Right cardiac atrium (tissue), 5 donors: ENCODE results near the gene TMEM272. TPM values are rescaled to one million over a fixed set of nuclear protein-coding genes. Genes with fewer than 3 reads are reported as not detected.
A peak's percentile ranks its signal among the peaks of the same experiment; 100 is the strongest.

Experiments used
- ATAC-seq, 2 donors: fragments of 200-7000 bp; cut with Tn5 transposase; one replicate each; pipeline versions ENCODE4 v1.8.0 to v1.9.1; 2020; ENCODE audit warnings: moderate library complexity in 2 of 2, mild to moderate bottlenecking in 1 of 2
- DNase-seq, 3 donors: peaks; one replicate each; pipeline ENCODE4 v3.0.0-alpha.2; 2020
- H3K27ac ChIP-seq: one replicate; pipeline ENCODE4 v1.5.1; 2013; ENCODE audit warnings: mild to moderate bottlenecking, low read length, control low read depth, moderate library complexity
- H3K27me3 ChIP-seq: one replicate; pipeline ENCODE4 v1.6.1; 2013; ENCODE audit not compliant: control insufficient read depth, insufficient read depth
- H3K4me1 ChIP-seq: one replicate; pipeline ENCODE4 v1.6.1; 2013; ENCODE audit warnings: low read length; ENCODE audit not compliant: control insufficient read depth, insufficient read depth
- H3K4me3 ChIP-seq: one replicate; pipeline ENCODE4 v1.5.1; 2013; ENCODE audit warnings: low read length, control low read depth
- H3K9me3 ChIP-seq: one replicate; pipeline ENCODE4 v1.6.1; 2013; ENCODE audit warnings: low read length; ENCODE audit not compliant: control insufficient read depth
- WGBS: extraction: QIAGEN DNeasy Blood & Tissue Kit; methylation state at CpG from one replicate; pipeline ENCODE4 v1.1.7; 2013; 5-methylcytosine and 5-hydroxymethylcytosine counted together
- intact Hi-C, 4 donors: fragments of 100-400 bp; cut with DNase I; formaldehyde crosslinking; loops; one replicate each; pipeline versions ENCODE4 v1.11.0 to v1.14.0; 2022 to 2023
- polyA plus RNA-seq: library from polyadenylated mRNA; stranded (reverse); fragments of 200-250 nt; gene quantifications from one replicate; pipeline ENCODE4 v1.2.3, GENCODE V29; 2013
- total RNA-seq, 4 donors: library from RNA; stranded (reverse); fragmentation: NEBNext Ultra II Directional; extraction: Animal tissue kit (Norgen Biotek cat#: 25700); gene quantifications; one replicate each; pipeline ENCODE4 v1.2.1, GENCODE V29; 2021
- donor health status: healthy with polysubstance abuse.
- donor health status: DM: no; HTN: yes; CAD: no.
- donor health status: DM: no; HTN: no; CAD: no.
- donor health status: DM: no; HTN: yes; CAD: no; lungs with severe emphysema.
- donor health status: DM: yes; HTN: yes; CAD: no.

TMEM272 gene
- total and polyA plus RNA-seq, 5 donors = 2.7 to 8.2 (median 4.3) TPM

DNA sequence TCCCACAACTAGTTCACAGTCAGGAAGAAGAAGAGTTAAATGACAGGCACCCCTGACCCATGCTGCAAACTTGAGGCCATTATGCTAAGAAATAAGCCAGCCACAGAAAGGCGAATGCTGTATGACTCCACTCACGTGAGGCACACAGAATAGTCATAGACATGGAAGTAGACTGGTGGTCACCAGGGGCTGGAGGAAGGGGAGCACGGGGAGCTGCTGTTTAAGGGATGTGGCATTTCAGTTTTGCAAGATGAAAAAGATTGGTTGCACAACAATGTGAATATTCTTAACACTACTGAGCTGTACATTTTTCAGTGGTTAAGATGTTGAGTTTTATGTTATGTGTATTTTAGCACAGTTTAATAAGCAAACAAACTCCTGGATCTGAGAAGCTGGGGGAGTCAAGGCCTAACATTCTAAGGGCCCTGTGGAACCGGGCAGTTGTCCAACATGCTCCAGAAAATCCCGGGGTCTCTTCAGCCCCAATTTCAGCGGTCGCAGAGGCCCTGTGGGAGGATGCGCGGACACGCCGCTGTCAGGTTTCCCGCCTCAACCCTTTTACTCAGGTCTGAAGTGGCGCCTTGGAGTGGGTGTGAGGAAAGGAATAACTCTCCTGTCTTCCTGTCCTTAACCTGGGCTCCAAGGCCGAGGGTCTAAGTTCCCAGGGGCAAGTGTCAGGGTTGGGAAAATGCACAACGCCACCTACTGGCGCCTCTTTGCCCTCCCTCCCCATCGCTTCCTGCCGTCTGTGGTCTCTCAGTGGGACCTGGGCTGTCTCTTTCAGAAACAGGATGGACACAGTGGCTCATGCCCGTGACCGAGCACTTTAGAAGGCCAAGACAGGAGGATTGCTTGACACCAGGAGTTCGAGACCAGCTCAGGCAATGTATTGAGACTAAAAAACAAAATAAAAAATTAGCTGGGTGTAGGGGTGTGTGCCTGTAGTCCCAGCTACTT lies 4.4 kb upstream of the TMEM272 start:
- WGBS = 66% methylated on average over 21 of the region's 21 CpGs
- DNase-seq (peak in 1 of 3 donors; percentile 65), ATAC-seq (peak in 1 of 2 donors; percentile 53)
- peaks cover 3% of the 10 kb centered on the region for H3K4me1 ChIP-seq
- no peak overlapping the region for H3K27ac ChIP-seq
- intact Hi-C loops = no loop called here
- H3K27me3 ChIP-seq = no peaks in the 10 kb centered on the region
- no peak overlapping the region for H3K4me3 ChIP-seq
- H3K9me3 ChIP-seq = no peaks in the 10 kb centered on the region

DNA sequence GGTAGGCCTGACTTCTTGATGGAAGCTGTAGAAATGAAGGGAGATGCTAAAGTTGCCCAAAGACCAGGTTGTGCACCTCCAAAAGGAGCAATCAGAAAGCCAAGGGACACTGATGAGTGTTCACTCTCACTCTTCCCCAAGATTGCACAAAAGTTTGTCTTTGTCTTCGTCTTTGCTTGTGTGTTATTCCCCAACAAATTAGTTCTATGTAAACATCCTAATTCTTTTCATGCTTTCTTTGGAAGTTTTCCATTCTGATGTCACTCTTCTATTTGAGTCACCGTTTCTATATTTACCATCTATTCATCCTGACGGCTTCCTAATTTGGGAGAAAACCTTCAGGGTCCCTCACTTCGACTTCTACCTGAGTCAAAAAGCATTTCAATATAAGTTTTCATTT lies 3.7 kb upstream of the TMEM272 start:
- Histone ChIP-seq H3K4me3 (no peak overlapping the region), H3K27me3 (no peaks in the 10 kb centered on the region), H3K27ac (no peak overlapping the region), H3K9me3 (no peaks in the 10 kb centered on the region), H3K4me1 (peaks cover 3% of the 10 kb centered on the region)
- intact Hi-C loops = no loop called here
- ATAC-seq (no peak), DNase-seq (no peak)
- 42% methylated on average over 4 of the region's 4 CpGs for WGBS

DNA sequence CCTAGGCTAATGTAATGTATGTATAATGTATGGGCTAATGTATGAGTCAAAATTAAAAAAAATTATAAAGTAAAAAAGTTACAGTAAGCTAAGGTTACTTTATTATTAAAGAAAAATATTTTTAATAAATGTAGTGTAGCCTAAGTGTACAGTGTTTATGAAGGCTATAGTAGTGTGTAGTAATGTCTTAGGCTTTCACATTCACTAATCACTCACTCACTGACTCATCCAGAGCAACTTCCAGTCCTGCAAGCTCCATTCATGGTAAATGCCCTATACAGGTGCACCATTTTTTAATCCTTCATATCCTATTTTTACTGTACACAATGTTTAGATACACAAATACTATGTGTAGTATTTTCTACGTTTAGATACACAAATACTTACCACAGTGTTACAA lies 1.8 kb upstream of the TMEM272 start:
- H3K9me3 ChIP-seq = no peaks in the 10 kb centered on the region
- 77% methylated on average over 1 of the region's 1 CpG for WGBS
- DNase-seq = no peak
- intact Hi-C loops = no loop called here
- no peak for ATAC-seq
- peaks cover 3% of the 10 kb centered on the region for H3K4me1 ChIP-seq
- H3K27ac ChIP-seq = no peak overlapping the region
- H3K4me3 ChIP-seq = no peak overlapping the region
- H3K27me3 ChIP-seq = no peaks in the 10 kb centered on the region

DNA sequence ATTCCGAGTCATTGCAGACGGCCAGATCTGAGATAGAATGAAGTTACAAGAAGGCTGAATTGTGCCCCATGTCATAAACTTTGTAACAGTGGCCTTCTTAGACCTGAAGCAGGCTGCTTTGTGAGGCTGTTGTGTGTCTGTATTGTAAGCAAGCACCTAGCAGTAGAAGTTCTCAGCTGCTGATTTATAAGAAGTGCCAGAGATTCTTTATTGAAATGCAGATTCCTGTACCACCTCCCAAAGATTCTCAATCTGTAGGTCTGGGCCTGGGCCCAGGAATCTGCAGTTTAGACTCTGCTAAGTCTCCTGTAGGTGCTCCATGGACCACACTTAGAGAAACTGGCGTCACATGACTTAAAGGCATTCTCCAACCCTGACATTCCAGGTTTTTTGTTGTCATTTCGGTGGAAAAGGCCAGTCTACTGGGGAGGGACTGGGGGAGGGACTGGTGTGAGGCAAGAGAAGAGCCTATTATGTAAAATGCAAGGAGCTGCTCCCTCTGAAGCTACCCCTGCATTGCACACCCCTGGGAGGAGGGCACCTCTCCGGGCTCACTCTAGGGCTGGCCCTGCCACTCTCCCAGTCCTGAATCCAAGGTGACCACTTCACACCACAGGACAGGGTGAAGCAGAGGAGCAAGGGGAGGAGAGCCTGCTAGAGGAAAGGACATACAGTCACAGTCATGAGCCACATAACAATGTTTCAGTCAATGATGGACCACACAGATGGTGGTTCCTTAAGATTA lies 769 bp upstream of the TMEM272 start:
- H3K4me1 ChIP-seq = peaks cover 3% of the 10 kb centered on the region
- H3K27me3 ChIP-seq = no peaks in the 10 kb centered on the region
- DNase-seq = no peak
- intact Hi-C loops = no loop called here
- no peaks in the 10 kb centered on the region for H3K9me3 ChIP-seq
- H3K4me3 ChIP-seq = no peak overlapping the region
- H3K27ac ChIP-seq = no peak overlapping the region
- no peak for ATAC-seq
- 51% methylated on average over 5 of the region's 5 CpGs for WGBS

DNA sequence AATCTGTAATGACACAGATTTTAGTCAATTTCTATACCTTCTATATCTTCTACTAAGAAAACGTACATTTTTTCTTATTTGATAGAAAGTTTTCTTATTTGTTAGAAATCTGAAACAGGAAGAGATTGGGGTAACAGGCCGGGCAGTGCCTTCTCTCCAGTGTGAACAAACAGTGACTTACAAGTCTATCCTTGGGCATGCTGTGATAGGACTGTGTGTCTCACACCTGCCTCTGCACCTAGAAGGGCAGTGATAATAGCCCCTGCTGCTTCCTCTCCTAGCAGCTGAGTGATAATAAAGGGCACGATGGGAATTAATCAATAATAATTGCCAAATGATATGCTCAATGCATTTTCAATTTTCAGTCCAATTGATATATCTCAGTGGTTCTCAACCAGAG lies 1.4 kb downstream of the TMEM272 start:
- 65% methylated on average over 3 of the region's 3 CpGs for WGBS
- H3K4me3 ChIP-seq = no peak overlapping the region

DNA sequence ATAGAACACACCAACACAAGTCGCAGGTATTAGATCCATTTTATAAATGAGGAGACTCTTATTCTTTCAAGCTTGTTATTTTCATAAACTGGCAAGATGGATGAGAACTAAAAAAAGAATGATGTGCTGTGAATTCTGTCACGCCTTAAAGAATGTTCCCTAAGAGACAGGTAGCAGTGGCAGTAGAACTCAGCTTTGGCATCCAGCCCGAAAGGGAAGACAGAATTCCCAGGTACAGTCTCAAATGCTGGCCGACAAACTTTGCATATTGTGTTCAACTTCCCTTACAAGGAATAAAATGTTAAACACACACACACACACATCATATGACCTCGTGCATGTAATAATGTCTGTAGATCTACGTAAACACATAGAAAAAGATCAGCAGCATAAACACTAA lies 3.2 kb downstream of the TMEM272 start:
- DNase-seq = no peak
- intact Hi-C loops = no loop called here

More for the DNA sequence above, 1.4 kb downstream of the TMEM272 start:
- Histone ChIP-seq H3K27me3 (no peaks in the 10 kb centered on the region), H3K27ac (no peak overlapping the region), H3K4me1 (peaks cover 3% of the 10 kb centered on the region), H3K9me3 (no peaks in the 10 kb centered on the region)
- DNase-seq (no peak), ATAC-seq (no peak)
- intact Hi-C loops = no loop called here

DNA sequence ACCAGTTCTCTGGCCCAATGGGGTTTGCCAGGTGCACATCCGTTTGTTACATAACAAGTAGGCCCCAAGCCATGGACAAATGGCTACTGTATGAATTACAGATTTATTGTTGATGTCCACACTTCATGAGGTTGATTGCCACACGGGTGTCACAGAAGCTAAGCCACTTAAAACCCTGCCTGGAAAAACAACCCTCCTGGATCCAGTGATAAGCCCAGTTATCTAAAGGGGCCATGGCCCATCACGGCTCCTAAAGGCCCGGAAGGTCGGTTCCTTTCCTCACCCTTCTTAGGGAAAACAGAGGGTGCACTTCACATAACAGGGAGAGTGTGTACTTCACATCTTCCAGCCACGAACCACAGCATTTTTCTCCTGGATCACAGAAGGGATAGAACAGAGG lies 4.1 kb downstream of the TMEM272 start:
- DNase-seq (no peak), ATAC-seq (no peak)
- peaks cover 3% of the 10 kb centered on the region for H3K4me1 ChIP-seq
- H3K4me3 ChIP-seq = no peak overlapping the region
- 59% methylated on average over 6 of the region's 6 CpGs for whole genome bisulfite sequencing
- intact Hi-C loops = no loop called here
- H3K27ac ChIP-seq = peak overlapping the region; percentile 26
- H3K9me3 ChIP-seq = no peaks in the 10 kb centered on the region
- H3K27me3 ChIP-seq = no peaks in the 10 kb centered on the region

More for the DNA sequence above, 3.2 kb downstream of the TMEM272 start:
- Histone ChIP-seq H3K4me1 (peaks cover 3% of the 10 kb centered on the region), H3K9me3 (no peaks in the 10 kb centered on the region), H3K4me3 (no peak overlapping the region), H3K27me3 (no peaks in the 10 kb centered on the region), H3K27ac (no peak overlapping the region)
- WGBS = 69% methylated on average over 6 of the region's 6 CpGs
- ATAC-seq = no peak

DNA sequence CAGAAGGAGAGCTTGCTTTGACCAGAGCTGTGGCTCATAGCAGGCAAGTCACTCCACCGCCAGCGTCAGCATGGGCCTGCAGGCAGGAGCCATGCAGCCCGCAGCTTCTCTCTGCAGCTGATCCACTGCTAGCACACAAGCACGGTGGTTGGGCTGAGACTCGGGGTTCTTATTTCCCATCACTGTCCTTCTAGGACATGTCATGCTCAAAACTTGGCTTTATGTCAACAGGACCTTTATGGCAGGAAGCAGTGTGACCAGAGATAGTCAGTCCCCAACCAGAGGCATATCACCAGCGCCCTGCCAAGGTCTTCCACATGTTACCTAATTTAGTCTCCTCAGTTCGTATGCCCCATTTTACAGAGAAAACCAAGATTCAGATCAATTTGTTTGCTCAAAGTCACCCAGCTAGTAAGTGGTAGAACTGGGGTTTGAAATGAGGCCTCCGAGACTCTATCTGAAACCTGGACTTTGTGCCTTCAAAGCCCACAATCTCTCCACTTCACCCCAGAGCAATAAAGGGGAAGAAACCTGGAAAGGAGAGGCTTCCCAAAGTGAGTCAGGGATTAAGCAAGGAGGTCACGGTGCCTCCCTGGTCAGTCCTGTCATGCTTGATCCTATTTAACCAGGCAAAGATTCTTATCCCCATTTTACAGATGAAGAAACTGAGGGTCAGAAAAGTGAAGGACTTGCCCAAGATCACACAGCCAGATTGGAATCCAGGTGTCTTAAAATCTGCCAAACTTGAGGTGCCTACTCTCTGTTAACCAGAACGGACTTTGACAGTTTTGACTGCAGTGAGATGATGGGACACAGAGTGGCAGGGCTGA lies 5.1 kb downstream of the TMEM272 start:
- Histone ChIP-seq H3K27ac (peak overlapping the region; percentile 15), H3K4me3 (no peak overlapping the region), H3K9me3 (no peaks in the 10 kb centered on the region), H3K4me1 (peaks cover 1% of the 10 kb centered on the region), H3K27me3 (no peaks in the 10 kb centered on the region)
- 66% methylated on average over 10 of the region's 10 CpGs for WGBS
- ATAC-seq (peak in 1 of 2 donors; percentile 36), DNase-seq (no peak)
- intact Hi-C loops = no loop called here

DNA sequence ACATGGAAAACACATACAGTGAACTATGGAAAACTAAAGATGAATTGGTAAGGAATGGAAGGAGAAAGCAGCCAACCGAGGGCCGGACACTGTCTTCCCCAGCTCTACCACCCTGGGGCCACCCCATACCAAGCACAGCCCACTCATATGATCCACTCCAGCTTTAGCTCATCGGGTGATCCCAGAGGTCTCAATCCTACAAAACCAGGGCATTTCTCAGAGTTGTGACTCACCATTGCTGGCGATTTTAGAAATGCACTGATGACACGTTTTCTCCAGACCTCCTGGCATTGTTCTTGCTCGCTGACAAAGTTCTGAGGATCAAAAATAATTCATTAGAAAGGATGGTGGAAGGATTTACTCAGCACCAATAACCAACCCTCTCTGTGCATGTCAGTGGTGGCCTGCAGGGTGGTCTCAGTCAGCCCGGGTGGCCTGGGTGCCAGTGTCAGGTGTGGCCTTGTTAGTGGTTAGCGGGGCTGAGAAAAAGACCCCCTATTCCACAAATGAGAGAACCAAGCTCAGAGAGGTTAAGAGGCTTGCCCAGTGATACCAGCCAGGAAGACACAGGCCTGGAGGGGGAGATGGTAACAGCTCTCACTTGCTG lies 6.6 kb downstream of the TMEM272 start:
- Histone ChIP-seq H3K9me3 (no peaks in the 10 kb centered on the region), H3K4me3 (no peak overlapping the region), H3K27ac (no peak overlapping the region), H3K27me3 (no peaks in the 10 kb centered on the region), H3K4me1 (peaks cover 2% of the 10 kb centered on the region)
- intact Hi-C loops = no loop called here
- DNase-seq (no peak), ATAC-seq (no peak)
- 88% methylated on average over 8 of the region's 8 CpGs for WGBS

DNA sequence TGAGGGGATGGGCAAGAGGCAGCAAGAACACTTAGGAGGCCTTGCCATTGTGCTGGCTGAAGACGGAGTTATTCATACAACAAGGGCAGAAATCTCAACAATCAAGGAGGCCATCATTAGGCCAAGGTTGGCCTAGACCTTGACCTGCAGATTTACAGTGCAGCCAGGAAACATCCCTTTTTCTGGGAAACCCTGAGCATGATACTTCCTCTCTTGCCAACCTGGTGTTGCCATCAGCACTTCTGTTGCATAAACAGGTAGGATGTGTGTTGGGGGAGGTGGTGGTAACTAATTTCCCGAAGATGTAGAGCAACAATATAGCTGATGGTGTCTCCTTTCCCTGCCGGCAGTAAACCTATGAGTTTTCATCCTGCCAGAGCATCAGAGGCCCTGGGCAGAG lies 8.0 kb downstream of the TMEM272 start:
- intact Hi-C loops = no loop called here
- H3K4me1 ChIP-seq = peaks cover 2% of the 10 kb centered on the region
- DNase-seq (no peak), ATAC-seq (no peak)
- no peak overlapping the region for H3K4me3 ChIP-seq
- H3K27ac ChIP-seq = no peak overlapping the region
- no peaks in the 10 kb centered on the region for H3K9me3 ChIP-seq
- H3K27me3 ChIP-seq = no peaks in the 10 kb centered on the region
- WGBS = 91% methylated on average over 3 of the region's 3 CpGs
